ENCODE measurements around the gene CYP2U1.
"Not testable (repeated sequence)": the region's sequence is repeated elsewhere in the genome, so short reads cannot be mapped to it uniquely, and the experiment has no call there.

CYP2U1 gene

DNA sequence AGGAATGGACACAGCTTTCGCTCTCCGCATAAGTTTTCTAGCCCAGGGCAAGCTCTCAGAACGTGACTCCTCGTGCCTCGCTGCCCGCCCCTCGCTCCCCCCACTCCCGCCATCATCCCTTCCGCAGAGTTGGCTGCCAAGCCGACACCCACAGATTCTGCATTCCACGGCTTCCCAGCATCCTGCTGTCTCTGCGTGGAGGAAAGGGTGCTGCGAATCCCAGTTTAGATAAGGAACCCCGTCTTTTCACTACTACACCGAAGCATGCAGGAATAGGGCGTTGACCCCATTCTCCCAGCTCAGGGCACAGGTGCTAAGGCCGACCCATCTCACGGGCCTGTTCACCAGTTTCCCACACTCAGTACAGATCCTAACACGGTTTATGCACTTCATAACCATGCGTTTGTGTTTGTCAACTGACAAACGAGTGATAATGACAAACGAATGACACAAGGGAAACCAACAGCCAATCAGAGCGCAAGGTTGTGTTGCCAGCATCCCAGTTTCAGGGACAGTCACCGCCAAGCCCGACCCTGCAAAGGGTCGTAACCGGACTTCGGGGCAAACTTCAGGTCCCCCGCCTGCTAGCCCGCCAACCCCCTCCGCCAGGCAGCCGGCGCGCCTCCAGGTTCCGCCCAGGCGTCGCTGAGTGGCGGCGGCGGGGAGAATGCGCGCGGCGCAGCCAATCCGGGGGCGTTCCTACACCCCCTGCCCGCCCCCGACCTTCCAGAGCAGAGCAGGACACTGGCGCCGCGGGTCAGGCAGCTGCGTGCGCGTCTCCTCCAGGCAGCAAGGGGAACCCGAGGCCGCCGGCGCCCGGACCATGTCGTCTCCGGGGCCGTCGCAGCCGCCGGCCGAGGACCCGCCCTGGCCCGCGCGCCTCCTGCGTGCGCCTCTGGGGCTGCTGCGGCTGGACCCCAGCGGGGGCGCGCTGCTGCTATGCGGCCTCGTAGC lies at the start of gene CYP2U1:
Gene CYP2U1 (plus strand): TSS at position 729 of the 954 bp plus-strand sequence. CDS start 95 bp downstream, at position 824.
- peak; percentile 35 to 69 (median 58) for DNase-seq (ENCODE audit: low read depth in 4 of 4, low spot score in 1 of 4)

DNA sequence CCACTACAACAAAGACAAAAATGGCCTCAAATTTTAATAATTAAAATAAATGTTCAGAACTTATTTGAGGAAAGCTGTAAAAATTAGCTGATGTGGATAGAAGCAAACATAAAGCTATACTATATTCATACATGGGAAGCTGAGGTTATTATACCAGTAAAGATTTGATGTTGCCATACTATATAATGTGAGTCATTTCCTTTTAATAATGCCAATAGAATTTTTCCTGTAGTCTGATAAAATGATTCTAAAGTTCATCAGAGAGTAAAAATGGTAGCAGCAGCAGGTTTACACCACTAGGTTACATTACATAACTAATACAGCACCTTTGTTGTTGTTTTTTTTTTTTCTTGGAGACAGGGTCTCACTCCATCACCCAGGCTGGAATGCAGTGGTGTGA lies 45.5 kb upstream of the CYP2U1 start:
- DNase-seq (ENCODE audit: low read depth in 4 of 4, low spot score in 1 of 4) = no peak

DNA sequence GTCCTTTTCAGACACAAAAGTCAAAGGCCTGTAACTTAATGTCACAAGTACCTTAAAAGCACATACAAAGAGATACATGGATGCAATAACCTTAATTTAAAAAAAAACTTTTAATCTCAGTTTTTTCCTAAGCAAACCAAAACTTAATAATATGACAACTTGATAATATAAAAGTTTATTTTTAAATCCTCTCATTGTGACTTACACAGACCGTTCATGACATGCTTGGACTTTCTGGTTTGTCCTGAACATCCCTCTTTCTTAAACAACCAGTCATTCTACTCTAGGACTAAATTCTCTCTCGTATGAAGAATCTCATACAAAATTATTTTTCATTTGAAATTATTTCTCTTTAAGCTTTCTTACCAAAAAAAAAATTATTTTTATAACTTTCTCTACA lies 43.1 kb upstream of the CYP2U1 start:
- DNase-seq (ENCODE audit: low read depth in 4 of 4, low spot score in 1 of 4) = no peak

DNA sequence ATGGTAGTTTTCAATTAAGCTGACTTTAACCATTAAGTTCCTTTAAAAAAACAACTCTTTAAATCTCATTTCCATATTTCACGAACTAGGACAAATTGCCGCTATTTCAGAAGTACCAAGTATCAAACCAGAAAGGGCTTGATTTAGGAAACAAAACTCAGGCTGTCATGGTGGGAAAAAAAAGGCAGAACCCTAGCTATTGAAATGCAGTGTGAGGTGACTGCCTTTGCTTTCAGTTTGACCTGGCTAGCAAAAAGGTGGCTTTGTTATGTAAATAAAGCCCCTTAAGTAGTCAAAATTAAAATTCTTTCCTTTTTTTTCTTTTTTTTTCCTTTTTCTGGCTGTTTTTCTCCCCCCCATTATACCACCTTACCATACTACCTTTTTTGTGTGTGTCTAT lies 40.6 kb upstream of the CYP2U1 start:
- DNase-seq (ENCODE audit: low read depth in 4 of 4, low spot score in 1 of 4) = no peak

DNA sequence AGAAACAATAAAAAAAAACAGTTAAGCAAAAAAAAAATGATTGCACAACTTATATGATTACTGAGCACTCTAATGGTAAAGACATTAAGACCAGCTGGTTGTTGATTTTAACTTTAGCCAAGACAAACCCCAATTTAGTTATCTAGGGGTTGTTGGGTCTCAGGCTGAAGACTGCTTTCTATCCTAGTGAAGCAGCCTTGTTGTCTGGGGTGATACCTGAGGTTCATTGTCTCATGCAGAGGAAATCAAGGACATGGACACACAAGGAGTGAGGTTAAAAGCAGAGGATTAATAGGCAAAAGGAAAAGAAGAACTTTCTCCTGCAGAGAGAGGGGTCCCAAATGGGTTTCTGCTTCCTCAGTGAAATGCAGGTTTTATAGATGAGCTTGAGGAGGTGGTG lies 40.0 kb upstream of the CYP2U1 start:
- no peak for DNase-seq (ENCODE audit: low read depth in 4 of 4, low spot score in 1 of 4)

DNA sequence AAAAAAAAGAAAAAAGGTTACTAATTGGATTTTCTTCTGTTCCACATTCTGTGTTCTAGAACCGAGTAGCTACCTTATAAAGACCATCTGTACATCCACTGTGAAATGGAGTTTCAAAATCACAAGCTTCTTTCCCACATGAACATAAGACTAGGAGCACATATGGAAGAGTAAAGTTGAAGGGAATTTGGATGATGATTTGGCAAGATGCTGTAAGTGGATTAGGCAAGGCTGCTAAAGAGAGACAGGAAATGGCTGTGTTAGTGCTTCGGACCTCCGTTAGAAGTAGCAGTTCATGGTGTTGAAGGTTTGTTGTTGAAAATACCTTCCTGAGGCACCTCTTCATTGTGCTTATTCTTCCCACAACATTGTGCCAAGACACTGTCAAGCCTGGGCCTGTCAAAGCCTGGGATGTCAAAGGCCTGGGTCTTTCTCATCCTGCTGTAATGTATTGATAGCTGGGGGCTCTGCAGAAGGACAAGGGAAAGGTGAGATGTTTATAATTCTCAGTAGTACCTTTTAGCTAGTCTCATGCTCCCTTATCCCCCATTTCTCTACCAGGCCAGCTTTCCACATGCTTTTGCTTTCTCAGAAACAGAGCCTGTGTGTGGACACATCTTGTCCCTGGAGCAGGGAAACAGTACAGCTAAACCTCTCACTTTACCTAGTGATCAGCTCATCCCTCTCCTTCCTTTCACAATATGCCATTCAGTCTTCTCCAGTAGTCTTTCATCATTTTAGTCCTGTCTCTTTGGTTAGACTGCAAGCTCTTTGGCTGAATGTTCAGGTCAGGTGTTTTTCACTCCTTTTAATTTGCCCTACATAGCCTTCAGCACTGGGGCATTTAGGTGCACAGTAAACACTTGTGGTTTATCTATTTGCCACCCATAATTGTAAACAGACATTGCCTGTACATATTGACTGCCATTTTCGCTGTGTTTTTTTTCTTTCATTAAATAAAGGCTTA lies 37.9 kb upstream of the CYP2U1 start:
- no peak for DNase-seq (ENCODE audit: low read depth in 4 of 4, low spot score in 1 of 4)

DNA sequence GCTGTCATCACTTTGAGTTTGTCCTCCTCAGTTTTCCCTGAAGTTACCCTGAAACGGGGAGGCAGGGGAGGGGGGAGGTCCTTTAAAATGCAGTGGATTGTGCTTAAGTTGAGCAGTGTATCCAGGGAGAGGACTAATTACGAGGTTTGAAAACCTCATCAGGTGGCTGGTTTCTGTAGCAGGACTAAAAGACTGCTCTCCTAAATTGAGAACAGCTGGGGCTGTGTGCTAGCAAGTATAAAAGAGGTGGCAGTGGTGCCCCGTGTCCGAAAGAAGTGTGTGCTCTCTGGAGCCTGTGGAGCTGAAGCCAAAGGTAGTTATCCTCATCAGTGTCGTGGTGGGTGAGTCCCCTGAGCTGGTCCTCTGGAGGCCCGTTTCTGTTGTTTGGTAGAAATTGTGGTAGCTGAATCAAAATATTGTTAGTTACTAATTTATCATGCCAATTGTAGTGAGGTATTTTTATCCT lies 37.2 kb upstream of the CYP2U1 start:
- DNase-seq (ENCODE audit: low read depth in 4 of 4, low spot score in 1 of 4) = no peak

DNA sequence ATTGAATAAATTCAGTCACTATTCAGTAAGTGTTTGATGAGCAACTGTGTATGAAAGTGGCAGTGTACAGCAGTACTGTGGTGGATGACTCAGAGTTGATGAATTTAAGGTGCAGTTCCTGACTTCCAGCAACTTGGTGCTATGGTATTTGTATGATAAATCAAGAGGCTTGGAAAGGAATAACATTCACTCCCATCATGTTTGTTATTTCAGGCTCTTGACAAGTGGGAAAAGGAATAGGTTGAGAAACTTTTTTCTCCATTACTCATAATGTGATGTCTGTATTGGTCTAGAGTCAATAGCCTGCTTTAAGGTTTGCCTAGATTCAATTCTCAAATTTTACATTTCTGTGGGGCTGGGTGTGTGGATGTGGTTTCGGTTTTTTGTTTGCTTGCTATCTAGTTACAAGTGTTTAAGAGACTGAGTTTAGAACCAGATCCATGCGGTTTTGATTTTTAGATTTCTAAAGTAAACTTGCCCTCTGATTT lies 35.1 kb upstream of the CYP2U1 start:
- DNase-seq (ENCODE audit: low read depth in 4 of 4, low spot score in 1 of 4) = no peak

DNA sequence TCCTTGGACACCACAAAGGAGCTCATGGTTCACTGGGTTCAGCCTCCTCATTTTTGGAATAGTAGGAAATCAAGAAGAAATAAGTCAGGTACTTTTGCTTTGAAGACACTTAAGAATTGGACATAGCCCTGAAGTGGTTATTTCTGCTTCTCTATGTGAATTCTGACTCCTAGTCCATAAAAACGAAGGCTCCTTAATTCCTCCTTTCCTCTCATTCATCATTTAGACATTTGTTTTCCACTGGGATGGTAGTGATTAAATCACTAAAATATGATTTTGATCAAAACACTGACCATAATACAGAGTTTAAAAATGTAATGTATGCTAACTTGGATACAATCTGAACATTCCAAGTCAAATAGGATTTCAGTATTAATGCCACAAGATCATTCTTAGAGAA lies 34.7 kb upstream of the CYP2U1 start:
- no peak for DNase-seq (ENCODE audit: low read depth in 4 of 4, low spot score in 1 of 4)

DNA sequence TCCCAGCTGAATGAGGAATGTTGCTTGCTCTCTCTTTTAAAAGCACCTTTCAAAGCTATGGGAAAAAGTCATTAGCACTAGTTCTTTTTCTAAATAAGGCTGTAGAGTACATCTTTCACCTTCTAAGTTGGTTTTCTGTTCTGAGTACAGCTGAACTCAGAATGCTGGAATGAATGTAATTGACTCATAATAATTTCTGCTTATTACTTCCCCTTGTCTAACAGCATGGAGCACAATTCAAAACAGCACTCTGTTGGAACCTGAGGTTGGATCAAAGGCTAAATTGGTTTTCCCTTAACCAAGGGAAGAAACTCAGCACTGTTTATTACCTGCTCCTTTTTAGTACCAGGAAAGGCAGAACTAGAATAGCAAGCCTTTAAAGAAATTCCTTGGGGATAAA lies 33.5 kb upstream of the CYP2U1 start:
- DNase-seq (ENCODE audit: low read depth in 4 of 4, low spot score in 1 of 4) = no peak

DNA sequence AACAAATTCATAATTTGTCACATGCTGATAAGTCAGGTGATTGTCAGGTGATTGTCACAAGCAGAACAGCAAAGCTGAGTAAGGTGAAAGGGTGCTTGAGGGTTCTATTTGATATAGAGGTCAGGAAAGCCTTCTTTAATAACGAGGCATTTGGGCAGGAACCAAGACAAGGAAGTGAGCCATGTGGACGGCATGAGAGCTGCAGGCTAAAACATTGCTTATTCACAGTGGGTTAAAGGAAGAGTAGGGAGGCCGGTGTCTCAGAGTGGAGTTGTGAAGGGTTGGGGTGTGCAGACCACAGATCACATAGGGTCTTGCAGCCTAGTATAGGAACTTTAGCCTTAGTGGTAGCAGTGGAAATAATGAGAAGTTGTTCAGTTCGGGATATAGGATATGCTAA lies 31.3 kb upstream of the CYP2U1 start:
- no peak for DNase-seq (ENCODE audit: low read depth in 4 of 4, low spot score in 1 of 4)

DNA sequence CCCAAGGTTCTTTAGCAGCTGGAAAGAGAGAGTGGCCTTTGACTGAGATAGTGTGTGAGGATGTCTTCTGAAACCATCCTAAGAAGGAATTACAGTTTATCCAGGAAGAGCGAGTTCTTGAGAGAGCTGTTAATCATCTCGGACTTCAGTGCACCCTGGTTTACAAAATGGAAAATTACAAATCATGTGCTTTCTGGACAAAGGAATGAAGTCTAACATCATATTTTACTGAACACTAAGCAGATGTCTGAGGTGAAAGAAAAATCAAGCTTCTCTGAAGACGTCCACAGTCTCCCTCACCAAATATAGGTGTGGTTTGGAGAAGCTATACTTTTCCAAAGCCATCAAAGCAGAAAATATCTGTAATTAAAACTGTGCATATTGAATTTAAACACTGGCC lies 30.8 kb upstream of the CYP2U1 start:
- DNase-seq (ENCODE audit: low read depth in 4 of 4, low spot score in 1 of 4) = no peak

DNA sequence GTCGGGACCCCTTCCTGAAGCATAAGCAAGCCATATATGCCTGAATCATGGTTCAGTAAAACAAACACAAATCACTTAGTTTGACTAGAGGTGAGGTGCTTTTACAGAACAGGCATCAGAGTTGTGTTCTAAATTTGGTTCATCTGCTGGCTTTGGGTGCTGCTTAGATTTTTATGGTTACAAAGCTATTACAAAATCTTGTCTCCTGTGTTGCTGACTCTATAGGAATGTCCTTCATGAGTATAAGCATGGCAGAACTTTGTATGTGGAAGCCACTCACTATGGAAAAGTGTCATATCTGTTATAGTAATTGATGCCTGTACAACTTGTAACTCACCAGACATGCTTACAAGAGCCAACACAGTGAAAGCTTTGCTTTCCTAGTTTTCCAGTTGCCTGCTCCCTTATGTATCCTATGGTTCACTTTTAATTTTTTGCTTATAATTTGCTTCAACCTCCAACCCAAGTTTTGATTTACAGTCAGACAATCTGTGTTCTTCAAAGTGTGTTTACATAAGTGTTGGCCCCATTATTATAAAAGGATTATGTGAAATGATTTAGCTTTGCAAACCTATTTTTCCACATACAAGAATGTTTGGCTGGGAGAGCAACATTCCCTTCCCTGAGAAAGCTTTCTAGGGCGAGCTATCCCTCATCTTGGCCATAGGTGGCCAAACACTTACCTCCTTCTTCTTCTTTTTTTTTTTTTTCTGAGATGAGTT lies 30.0 kb upstream of the CYP2U1 start:
- no peak for DNase-seq (ENCODE audit: low read depth in 4 of 4, low spot score in 1 of 4)

DNA sequence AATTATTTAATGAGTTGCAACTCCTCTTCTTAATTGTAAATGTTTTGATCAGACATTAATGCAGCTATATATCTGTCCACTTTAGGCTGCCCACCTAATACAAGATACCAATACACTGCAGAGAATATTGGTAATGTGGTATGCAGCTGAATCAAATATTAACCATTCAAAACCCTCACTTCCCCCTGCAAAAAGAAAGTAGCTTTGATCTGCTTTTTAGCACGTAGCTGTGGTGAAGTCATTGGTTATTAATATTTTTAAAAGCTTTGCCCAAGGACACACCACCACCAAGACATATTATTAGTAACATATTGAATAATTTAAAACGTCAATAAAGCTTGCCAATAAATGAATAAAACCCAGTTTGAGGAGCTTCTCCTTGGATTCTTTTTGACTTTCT lies 28.6 kb upstream of the CYP2U1 start:
- no peak for DNase-seq (ENCODE audit: low read depth in 4 of 4, low spot score in 1 of 4)

DNA sequence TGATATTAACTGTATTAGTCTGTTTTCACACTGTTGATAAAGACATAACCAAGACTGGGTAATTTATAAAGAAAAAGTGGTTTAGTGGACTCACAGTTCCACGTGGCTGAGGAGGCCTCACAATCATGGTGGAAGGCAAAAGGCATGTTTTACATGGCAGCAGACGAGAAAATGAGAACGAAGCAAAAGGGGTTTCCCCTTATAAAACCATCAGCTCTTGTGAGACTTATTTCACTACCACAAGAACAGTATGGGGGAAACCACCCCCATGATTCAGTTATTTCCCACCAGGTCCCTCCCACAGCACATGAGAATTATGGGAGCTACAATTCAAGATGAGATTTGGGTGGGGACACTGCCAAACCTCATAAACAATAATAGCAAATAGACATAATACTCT lies 26.3 kb upstream of the CYP2U1 start:
- not testable (repeated sequence) for DNase-seq (ENCODE audit: low read depth in 4 of 4, low spot score in 1 of 4)

DNA sequence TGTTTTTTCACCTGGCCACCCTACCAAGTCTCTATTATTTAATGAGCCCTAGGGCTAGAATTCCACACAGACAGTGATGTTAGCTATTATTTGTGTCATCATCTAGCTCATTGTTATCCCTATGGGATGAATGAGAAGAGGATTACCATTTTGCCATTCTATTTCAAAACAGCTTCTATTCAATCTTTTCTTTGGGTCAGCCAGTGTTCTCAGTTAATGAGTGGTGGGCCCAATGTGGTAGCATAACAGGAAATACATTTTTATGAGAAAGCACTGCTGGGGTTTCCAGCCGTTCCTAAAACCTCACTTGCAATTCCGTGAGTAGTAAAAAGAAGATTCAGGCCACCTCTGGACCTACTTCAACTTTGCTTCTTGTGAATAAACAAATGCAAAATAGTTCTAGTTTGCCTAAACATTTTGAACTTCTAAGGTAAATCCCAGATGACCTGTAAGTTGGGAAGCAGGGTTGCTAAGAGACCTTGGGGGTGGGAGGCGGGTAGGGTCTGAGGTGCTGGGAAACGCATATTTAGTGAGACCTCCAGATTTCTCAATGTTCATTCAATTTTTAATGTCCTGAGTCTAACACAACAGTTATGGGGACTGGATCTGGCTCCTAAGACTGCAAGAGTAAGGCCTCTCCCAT lies 24.8 kb upstream of the CYP2U1 start:
- no peak for DNase-seq (ENCODE audit: low read depth in 4 of 4, low spot score in 1 of 4)

DNA sequence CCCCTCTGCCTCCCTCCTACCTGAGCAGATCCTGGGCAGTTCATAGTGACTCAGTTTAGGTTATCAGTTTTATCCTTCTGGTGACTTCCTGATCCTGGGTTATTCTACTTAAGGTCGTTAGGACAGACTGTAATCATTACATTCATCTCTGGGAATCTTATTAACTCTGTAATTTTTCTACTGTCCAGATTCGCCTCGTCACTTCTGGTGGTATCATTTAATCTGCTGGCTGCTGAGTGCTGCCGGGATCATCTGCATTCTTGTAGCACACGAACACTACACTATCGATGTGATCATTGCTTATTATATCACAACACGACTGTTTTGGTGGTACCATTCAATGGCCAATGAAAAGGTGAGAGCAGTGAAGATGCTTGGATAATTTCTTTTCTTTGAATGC lies 23.0 kb upstream of the CYP2U1 start:
- DNase-seq (ENCODE audit: low read depth in 4 of 4, low spot score in 1 of 4) = no peak

DNA sequence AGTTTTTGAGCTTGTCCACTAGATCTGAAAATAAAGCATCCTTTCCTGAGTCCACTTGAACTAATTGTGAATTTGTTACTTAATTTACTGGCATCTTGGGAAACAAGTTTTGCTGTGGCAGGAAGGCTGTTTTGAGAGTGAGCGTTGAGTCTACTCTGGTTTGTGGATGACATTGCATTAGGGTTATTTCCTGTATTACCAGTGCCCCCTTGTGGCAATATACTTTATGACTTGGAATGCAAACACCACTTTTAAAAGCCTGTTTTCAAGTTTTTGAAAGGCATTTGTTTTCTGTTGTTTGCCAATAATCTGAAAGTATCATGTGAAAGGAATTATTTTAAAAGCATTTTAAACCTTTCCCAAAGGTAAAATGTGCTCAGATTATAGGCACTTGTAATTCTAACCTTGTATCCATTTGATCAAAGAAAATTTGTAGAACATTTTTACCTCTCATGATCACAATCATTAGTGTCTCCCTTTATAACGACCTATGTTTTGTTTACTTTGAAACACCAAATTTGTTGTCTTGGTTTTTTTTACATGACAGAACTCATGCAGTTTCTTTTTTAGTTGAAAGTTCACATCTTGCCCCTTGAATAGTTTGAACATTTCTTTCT lies 18.0 kb upstream of the CYP2U1 start:
- DNase-seq (ENCODE audit: low read depth in 4 of 4, low spot score in 1 of 4) = peak in 2 of 4 experiments; percentile 7 to 32

DNA sequence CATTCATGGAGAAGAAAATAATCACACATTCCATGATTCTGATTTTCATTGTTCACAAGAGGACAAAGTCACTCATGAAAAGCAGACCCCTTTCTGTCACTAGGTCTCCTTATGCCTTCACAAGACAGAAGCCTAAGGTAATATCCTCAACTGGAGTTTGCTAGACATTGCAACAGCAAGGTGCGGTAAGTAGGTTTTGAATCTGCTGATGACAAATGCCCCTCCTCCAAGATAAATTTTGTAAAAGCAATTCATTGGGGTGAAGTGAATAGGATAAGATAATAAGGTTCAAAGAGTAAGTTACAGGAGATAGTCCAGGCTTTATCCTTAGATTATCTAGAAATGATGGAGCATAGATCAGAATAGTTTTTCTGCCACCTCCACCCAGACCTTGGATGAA lies 16.1 kb upstream of the CYP2U1 start:
- DNase-seq (ENCODE audit: low read depth in 4 of 4, low spot score in 1 of 4) = no peak

DNA sequence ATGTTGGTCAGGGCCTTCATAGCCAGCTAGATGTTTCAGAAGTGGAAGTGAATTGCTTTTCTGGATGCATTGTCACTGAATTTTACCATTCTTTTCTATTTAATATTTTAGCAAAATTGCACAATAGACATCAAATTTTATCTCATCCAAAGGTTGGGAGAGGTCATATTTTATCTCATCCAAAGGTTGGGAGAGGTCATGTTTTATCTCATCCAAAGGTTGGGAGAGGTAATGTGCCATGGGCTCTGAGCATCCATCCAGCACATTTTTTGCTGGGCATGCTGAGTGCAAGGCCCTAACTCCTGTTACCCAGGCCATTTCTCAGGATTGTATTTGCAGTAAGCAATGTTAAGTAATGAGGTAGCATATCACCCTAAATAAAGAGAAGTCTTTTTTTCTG lies 14.7 kb upstream of the CYP2U1 start:
- DNase-seq (ENCODE audit: low read depth in 4 of 4, low spot score in 1 of 4) = no peak

All from stimulated activated CD4-positive, alpha-beta T cell treated with anti-CD3 and anti-CD28 coated beads, Interleukin-1b, Interleukin-23, amount 100 ng/mL, for 24 hours (primary cell).